Activated CD4-positive, alpha-beta T cell treated with anti-CD3 and anti-CD28 coated beads for 36 hours (primary cell): ENCODE measurements around the gene LRRK1. TPM values are rescaled to one million over a fixed set of nuclear protein-coding genes. Genes with fewer than 3 reads are reported as not detected.

Experiments used
- ATAC-seq: fragments of 200-7000 bp; cut with Tn5 transposase; one replicate; pipeline ENCODE4 v1.10.0; 2021; ENCODE audit warnings: mild to moderate bottlenecking, moderate library complexity
- CTCF ChIA-PET: fragments of 350-600 bp; sonication (Branson Sonifier 250); formaldehyde crosslinking; loops from one replicate; lab custom pipeline; 2021; ENCODE audit warnings: antibody characterized with exemption; lab: Charles Lee
- POLR2A ChIA-PET: fragments of 350-600 bp; sonication (Branson Sonifier 250); formaldehyde crosslinking; loops from one replicate; lab custom pipeline; 2021; ENCODE audit warnings: antibody characterized with exemption, inconsistent platforms; lab: Charles Lee
- DNase-seq: peaks from one replicate; pipeline ENCODE4 v3.0.0-alpha.2; 2020
- H3K27ac Mint-ChIP-seq: one replicate; pipeline ENCODE4 v1.8.0; 2021; ENCODE audit warnings: mixed read lengths
- H3K27me3 Mint-ChIP-seq: one replicate; pipeline ENCODE4 v1.8.0; 2021; ENCODE audit warnings: mixed read lengths
- H3K36me3 Mint-ChIP-seq: one replicate; pipeline ENCODE4 v1.8.0; 2021; ENCODE audit warnings: low read depth, mixed read lengths
- H3K4me1 Mint-ChIP-seq: one replicate; pipeline ENCODE4 v1.8.0; 2021; ENCODE audit warnings: mixed read lengths
- H3K4me3 Mint-ChIP-seq: one replicate; pipeline ENCODE4 v1.8.0; 2021; ENCODE audit warnings: mild to moderate bottlenecking, moderate library complexity, mixed read lengths
- H3K9me3 Mint-ChIP-seq: one replicate; pipeline ENCODE4 v1.8.0; 2021; ENCODE audit warnings: low read depth, mixed read lengths
- intact Hi-C, 2 experiments: fragments of 100-400 bp; cut with DNase I in 1 of 2; cut with micrococcal nuclease in 1 of 2; formaldehyde crosslinking; loops; one replicate each; pipeline versions ENCODE4 v1.14.2 to v1.15.1; 2022 to 2024; cut with DNase I, micrococcal nuclease
- total RNA-seq, 2 experiments: library from RNA; stranded (reverse); gene quantifications; one replicate each; pipeline ENCODE4 v1.2.3, GENCODE V29; 2021

Gene LRRK1
- total RNA-seq, 2 experiments from 2014 or later, result 0.35 to 0.73 TPM

DNA sequence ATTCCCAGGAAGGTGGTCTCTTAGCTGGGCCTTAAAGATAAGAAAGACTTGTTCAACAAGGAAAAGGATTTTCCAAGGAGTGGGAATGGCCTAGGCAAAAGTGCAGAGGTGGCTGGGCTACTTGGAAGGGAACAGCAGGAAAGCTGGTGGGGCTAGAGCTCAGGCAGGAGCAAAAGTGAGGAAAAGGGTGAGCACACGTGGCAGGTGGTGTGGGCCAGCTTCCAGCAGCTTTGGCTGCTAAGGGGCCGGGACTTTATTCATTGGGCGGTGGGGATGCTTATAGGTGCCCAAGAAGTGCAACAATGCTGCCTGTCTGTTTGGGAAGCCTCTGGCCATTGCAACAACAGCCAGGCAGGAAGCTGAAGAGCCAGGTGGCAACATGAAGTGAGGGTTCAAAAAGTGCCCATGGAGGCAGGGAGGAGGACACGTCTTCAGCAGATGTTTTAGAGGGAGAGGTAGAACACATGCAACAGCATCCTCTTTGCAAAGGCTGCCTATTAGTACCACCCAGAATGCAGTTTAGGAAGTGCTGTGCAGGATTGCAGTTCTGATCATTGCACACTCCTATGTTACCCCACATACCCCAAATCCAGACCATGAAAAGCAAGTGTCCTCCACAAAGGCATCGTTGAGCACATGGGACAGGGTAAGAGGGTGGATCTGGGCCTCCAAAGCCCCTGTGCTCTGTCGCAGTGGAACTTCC is 25.7 kb upstream of the LRRK1 start:
- H3K9me3 Mint-ChIP-seq, result no peaks in the 10 kb centered on the region
- no peak overlapping the region for H3K27ac Mint-ChIP-seq
- ChIA-PET POLR2A (no interaction called here), CTCF (no interaction called here)
- no peak for ATAC-seq
- intact Hi-C loops, result no loop called here
- DNase-seq, result no peak
- peaks cover 2% of the 10 kb centered on the region for H3K4me1 Mint-ChIP-seq
- no peak overlapping the region for H3K4me3 Mint-ChIP-seq
- peaks cover 36% of the 10 kb centered on the region for H3K27me3 Mint-ChIP-seq
- no peaks in the 10 kb centered on the region for H3K36me3 Mint-ChIP-seq

GRCh38 chr15:100893964-100894295 is 25.2 kb upstream of the LRRK1 start:
- ATAC-seq (no peak), DNase-seq (no peak)
- Mint-ChIP-seq H3K9me3 (no peaks in the 10 kb centered on the region), H3K4me1 (peaks cover 2% of the 10 kb centered on the region), H3K27me3 (peaks cover 36% of the 10 kb centered on the region), H3K4me3 (no peak overlapping the region), H3K36me3 (no peaks in the 10 kb centered on the region), H3K27ac (no peak overlapping the region)
- CTCF ChIA-PET, result no interaction called here
- intact Hi-C loops, result no loop called here
- POLR2A ChIA-PET, result no interaction called here

GRCh38 chr15:100895721-100896120 is 23.4 kb upstream of the LRRK1 start:
- Mint-ChIP-seq H3K9me3 (no peaks in the 10 kb centered on the region), H3K27ac (no peak overlapping the region), H3K4me3 (no peak overlapping the region), H3K36me3 (no peaks in the 10 kb centered on the region), H3K27me3 (peaks cover 24% of the 10 kb centered on the region), H3K4me1 (no peaks in the 10 kb centered on the region)
- no peak for DNase-seq
- POLR2A ChIA-PET, result no interaction called here
- CTCF ChIA-PET, result interaction anchor here (2.1 kb wide), 1 partner anchor 22 kb away, joined by 6 read pairs; no protein-coding TSS in a partner anchor
- no peak for ATAC-seq
- intact Hi-C loops, result no loop called here

DNA sequence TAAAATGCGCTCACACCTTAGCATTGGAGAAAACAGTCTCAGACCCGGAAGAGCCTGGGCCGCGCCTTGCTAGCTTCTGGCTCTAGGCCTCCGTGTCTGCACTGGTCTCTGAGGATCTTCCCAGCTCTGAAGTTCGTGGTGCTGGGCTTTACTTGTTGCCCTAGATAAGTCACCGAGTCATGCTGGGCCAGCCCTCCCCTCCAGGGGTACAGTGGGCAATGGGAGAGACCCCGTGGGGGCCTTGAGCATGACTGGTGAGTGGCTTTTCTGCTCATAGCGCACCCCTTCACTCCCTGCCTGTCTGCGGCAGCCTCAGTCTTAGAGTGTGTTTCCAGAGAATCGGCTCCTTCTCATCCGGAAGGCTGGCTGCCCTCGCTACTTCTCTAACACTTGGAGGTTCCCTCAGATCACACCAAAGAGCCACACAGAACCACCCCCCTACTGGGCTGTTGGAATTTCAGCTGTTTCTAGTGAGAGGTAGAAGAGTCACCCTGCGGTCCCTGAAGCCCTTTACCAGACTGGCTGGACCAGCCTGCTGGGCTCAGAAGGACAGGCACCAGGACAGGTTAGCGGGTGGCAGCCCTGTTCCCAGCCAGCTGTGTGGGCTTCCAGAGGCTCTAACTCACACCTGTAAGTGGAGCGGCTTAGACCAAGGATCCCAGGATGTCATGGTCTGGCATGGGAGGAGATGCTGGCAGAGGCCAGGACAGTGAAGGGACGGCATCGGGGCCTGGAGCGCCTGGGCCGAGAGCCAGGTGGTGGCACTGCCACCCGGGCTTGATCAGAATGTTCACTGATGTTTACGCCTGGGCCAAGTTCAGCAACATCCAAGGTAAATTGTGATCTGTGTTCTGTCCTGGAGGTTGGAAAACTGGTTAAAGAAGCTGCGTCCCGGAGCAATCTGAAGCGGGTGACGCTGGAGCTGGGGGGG is 21.7 kb upstream of the LRRK1 start:
- POLR2A ChIA-PET, result no interaction called here
- no peak overlapping the region for H3K27ac Mint-ChIP-seq
- no peaks in the 10 kb centered on the region for H3K36me3 Mint-ChIP-seq
- no peaks in the 10 kb centered on the region for H3K4me1 Mint-ChIP-seq
- H3K4me3 Mint-ChIP-seq, result no peak overlapping the region
- DNase-seq, result no peak
- intact Hi-C loops, result no loop called here
- H3K27me3 Mint-ChIP-seq, result peaks cover 14% of the 10 kb centered on the region
- CTCF ChIA-PET, result interaction anchor here (1.0 to 2.1 kb wide), 2 partner anchors 10 to 20 kb away, joined by 3 to 6 read pairs; no protein-coding TSS in a partner anchor
- ATAC-seq, result no peak
- no peaks in the 10 kb centered on the region for H3K9me3 Mint-ChIP-seq

DNA sequence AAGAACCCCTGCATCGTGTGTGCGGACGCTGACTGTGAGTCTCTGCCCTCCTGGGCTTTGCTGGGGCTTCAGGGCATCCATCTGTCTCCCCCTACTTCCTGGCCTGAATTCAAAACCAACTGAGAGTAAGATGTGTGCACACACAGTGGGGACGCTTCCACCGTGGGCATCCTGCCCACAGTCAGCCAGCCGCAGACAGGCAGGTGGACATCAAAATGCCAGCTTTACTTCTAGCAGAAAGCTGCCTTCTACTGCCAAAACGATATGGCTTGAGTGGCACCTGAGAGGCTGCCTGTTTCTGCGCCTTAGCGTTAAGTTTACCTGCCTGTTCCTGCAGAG is 21.0 kb upstream of the LRRK1 start:
- CTCF ChIA-PET, result no interaction called here
- intact Hi-C loops, result no loop called here
- H3K4me3 Mint-ChIP-seq, result no peak overlapping the region
- ATAC-seq (no peak), DNase-seq (no peak)
- POLR2A ChIA-PET, result no interaction called here
- no peak overlapping the region for H3K27ac Mint-ChIP-seq
- peaks cover 10% of the 10 kb centered on the region for H3K27me3 Mint-ChIP-seq
- no peaks in the 10 kb centered on the region for H3K4me1 Mint-ChIP-seq
- H3K9me3 Mint-ChIP-seq, result no peaks in the 10 kb centered on the region
- H3K36me3 Mint-ChIP-seq, result no peaks in the 10 kb centered on the region

DNA sequence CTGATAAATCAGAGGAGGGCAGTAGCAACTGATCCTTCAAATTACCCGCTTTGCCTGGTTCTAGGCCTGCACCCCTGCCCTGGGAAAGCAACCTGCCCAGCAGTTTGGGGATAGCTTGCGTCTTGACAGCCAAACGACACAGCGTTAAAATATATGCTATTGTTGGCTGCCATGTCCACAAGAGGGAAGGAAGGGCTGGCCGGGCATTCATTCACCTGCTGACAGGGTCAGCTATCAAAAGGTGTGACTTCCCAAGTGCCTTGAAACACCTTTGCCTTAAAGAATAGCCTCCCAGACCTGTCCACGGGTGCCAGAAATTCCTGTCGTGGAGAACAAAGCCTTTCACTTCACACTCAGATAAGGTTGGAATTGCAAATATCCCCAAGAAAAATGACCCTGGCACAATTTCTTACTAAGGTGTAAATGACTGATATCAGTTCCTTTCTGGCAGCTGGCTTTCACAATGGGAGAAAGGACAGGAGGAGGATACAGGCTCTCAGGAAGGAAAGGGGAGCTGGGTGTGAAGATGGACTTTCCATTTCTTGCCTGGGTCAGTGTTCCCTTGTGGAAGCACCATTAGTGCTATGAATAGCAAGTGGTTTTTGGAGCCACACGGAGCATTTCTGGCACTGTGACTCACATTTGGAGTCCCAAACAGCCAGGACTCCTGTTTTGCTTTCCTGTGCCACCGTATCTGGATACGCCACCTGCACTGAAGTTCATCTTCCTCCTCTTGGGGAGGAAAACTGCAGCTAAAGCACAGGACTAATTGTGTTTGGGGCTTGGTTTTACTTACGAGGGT is 20.3 kb upstream of the LRRK1 start:
- no peak overlapping the region for H3K4me3 Mint-ChIP-seq
- no peak overlapping the region for H3K27ac Mint-ChIP-seq
- no peak for ATAC-seq
- DNase-seq, result no peak
- intact Hi-C loops, result no loop called here
- H3K27me3 Mint-ChIP-seq, result peaks cover 2% of the 10 kb centered on the region
- no peaks in the 10 kb centered on the region for H3K4me1 Mint-ChIP-seq
- no peaks in the 10 kb centered on the region for H3K9me3 Mint-ChIP-seq
- H3K36me3 Mint-ChIP-seq, result no peaks in the 10 kb centered on the region
- POLR2A ChIA-PET, result no interaction called here
- CTCF ChIA-PET, result interaction anchor here (0.8 kb wide), 1 partner anchor 108 kb away, joined by 3 read pairs; no protein-coding TSS in a partner anchor

DNA sequence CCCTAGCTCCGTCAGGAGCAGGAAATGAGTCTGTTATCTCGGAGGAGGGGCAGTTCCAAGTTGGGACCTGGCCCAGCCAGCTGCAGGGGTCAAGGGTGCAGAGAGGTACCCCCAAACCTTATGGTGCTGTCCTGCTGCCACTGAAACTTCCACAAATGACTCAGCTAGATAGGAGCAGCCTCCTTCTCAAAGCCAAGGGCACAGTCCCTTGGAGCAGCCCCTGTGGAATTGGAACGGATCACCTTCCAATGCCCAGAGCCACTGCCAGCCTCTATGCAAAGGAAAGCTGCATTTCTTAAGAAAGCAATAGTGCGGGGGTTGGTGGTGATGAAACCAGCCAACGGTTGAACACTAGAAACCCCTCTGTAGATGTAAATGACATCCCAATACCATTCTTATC is 19.6 kb upstream of the LRRK1 start:
- DNase-seq, result no peak
- Mint-ChIP-seq H3K4me3 (no peak overlapping the region), H3K27me3 (no peaks in the 10 kb centered on the region), H3K9me3 (no peaks in the 10 kb centered on the region), H3K4me1 (no peaks in the 10 kb centered on the region), H3K36me3 (no peaks in the 10 kb centered on the region), H3K27ac (no peak overlapping the region)
- ATAC-seq, result no peak
- POLR2A ChIA-PET, result no interaction called here
- intact Hi-C loops, result no loop called here
- CTCF ChIA-PET, result no interaction called here

- Mint-ChIP-seq H3K4me3 (no peak overlapping the region), H3K27me3 (no peaks in the 10 kb centered on the region), H3K4me1 (no peaks in the 10 kb centered on the region), H3K36me3 (no peaks in the 10 kb centered on the region), H3K9me3 (no peaks in the 10 kb centered on the region), H3K27ac (no peak overlapping the region)
- CTCF ChIA-PET, result no interaction called here
- POLR2A ChIA-PET, result no interaction called here
- ATAC-seq (no peak), DNase-seq (no peak)
- intact Hi-C loops, result no loop called here
Measured at GRCh38 chr15:100900136-100900794, 18.9 kb upstream of the LRRK1 start.

- H3K4me1 Mint-ChIP-seq, result no peaks in the 10 kb centered on the region
- no peak overlapping the region for H3K27ac Mint-ChIP-seq
- no peaks in the 10 kb centered on the region for H3K9me3 Mint-ChIP-seq
- ATAC-seq (no peak), DNase-seq (no peak)
- ChIA-PET POLR2A (no interaction called here), CTCF (no interaction called here)
- no peaks in the 10 kb centered on the region for H3K27me3 Mint-ChIP-seq
- H3K36me3 Mint-ChIP-seq, result no peaks in the 10 kb centered on the region
- intact Hi-C loops, result no loop called here
- H3K4me3 Mint-ChIP-seq, result no peak overlapping the region
Measured at GRCh38 chr15:100900795-100901169, 18.4 kb upstream of the LRRK1 start.

GRCh38 chr15:100901296-100901695 is 17.9 kb upstream of the LRRK1 start:
- POLR2A ChIA-PET, result no interaction called here
- no peak overlapping the region for H3K27ac Mint-ChIP-seq
- no peaks in the 10 kb centered on the region for H3K27me3 Mint-ChIP-seq
- ATAC-seq (no peak), DNase-seq (no peak)
- no peaks in the 10 kb centered on the region for H3K9me3 Mint-ChIP-seq
- intact Hi-C loops, result no loop called here
- H3K4me1 Mint-ChIP-seq, result no peaks in the 10 kb centered on the region
- CTCF ChIA-PET, result interaction anchor here (1.5 kb wide), 1 partner anchor 17 kb away, joined by 3 read pairs; no protein-coding TSS in a partner anchor
- H3K36me3 Mint-ChIP-seq, result no peaks in the 10 kb centered on the region
- H3K4me3 Mint-ChIP-seq, result no peak overlapping the region
